Caco-2 (cell line): ENCODE results near the gene IRF7. TPM values are rescaled to one million over a fixed set of nuclear protein-coding genes. Genes with fewer than 3 reads are reported as not detected.

Experiments used
- BruUV-seq: library from RNA; stranded (reverse); fragments of 400-500 nt; replicated peaks from 2 replicates; lab custom pipeline; 2021; lab: Mats Ljungman, UMichigan
- CTCF ChIA-PET: fragments of 300-600 bp; sonication (Branson Sonifier 250); formaldehyde crosslinking; loops from one replicate; lab custom pipeline; 2022; ENCODE audit warnings: antibody characterized with exemption; lab: Charles Lee
- POLR2A ChIA-PET: fragments of 300-600 bp; sonication (Branson Sonifier 250); formaldehyde crosslinking; loops from one replicate; lab custom pipeline; 2022; ENCODE audit warnings: antibody characterized with exemption; lab: Charles Lee
- DNase-seq, 2 experiments: peaks; one replicate each; pipeline versions ENCODE4 v3.0.0 to v3.0.0-alpha.2; 2020 to 2022
- H3K27me3 ChIP-seq: replicated peaks from 2 replicates; pipeline ENCODE4 v1.6.0; 2011; ENCODE audit warnings: low read length; ENCODE audit not compliant: control insufficient read depth, insufficient read depth
- H3K36me3 ChIP-seq: 2 replicates; pipeline ENCODE4 v1.5.1; 2011; ENCODE audit warnings: low read length; ENCODE audit not compliant: control insufficient read depth, insufficient read depth
- H3K4me1 ChIP-seq: fragments of 250-450 bp; sonication (Bioruptor Pico); 2 replicates; pipeline ENCODE4 v1.5.1; 2020; ENCODE audit warnings: mild to moderate bottlenecking
- H3K4me3 ChIP-seq: 2 replicates; pipeline ENCODE4 v1.5.1; 2011; ENCODE audit warnings: low read depth, mild to moderate bottlenecking, control low read depth, low read length
- H3K9me3 ChIP-seq: fragments of 250-450 bp; sonication (Bioruptor Pico); 2 replicates; pipeline ENCODE4 v1.5.1; 2020; ENCODE audit warnings: mild to moderate bottlenecking, moderate library complexity
- H3K27ac Mint-ChIP-seq: one replicate; pipeline ENCODE4 v1.8.0; 2022; ENCODE audit warnings: mixed read lengths; ENCODE audit not compliant: unreplicated experiment
- H3K27me3 Mint-ChIP-seq: one replicate; pipeline ENCODE4 v1.8.0; 2022; ENCODE audit warnings: mixed read lengths; ENCODE audit not compliant: insufficient read depth, unreplicated experiment
- H3K36me3 Mint-ChIP-seq: one replicate; pipeline ENCODE4 v1.8.0; 2022; ENCODE audit warnings: mild to moderate bottlenecking, mixed read lengths; ENCODE audit not compliant: insufficient read depth, unreplicated experiment
- H3K4me1 Mint-ChIP-seq: one replicate; pipeline ENCODE4 v1.8.0; 2022; ENCODE audit warnings: low read depth, mixed read lengths; ENCODE audit not compliant: unreplicated experiment
- H3K4me3 Mint-ChIP-seq: one replicate; pipeline ENCODE4 v1.8.0; 2022; ENCODE audit warnings: mild to moderate bottlenecking, moderate library complexity, mixed read lengths; ENCODE audit not compliant: unreplicated experiment
- H3K9me3 Mint-ChIP-seq: one replicate; pipeline ENCODE4 v1.8.0; 2022; ENCODE audit warnings: mixed read lengths; ENCODE audit not compliant: unreplicated experiment
- intact Hi-C: fragments of 100-400 bp; cut with micrococcal nuclease; formaldehyde crosslinking; loops from one replicate; pipeline ENCODE4 v1.10.0; 2022; ENCODE audit not compliant: unreplicated experiment
- total RNA-seq: library from RNA; stranded (reverse); gene quantifications from 2 replicates; pipeline ENCODE4 v1.2.3, GENCODE V29; 2022
- TF ChIP-seq, protein P1 (sequence below), 2 experiments: fragments of 200-600 bp in 1 of 2; IDR thresholded peaks; 1 replicate in 1 of 2; 2 replicates in 1 of 2; pipeline versions ENCODE4 v1.5.1 to v1.8.0; 2011 to 2022; ENCODE audit warnings: antibody characterized with exemption in 1 of 2, control low read depth in 1 of 2, inconsistent platforms in 1 of 2, low read depth in 1 of 2, low read length in 1 of 2, mild to moderate bottlenecking in 1 of 2, moderate library complexity in 1 of 2; ENCODE audit not compliant: insufficient read depth in 1 of 2, severe bottlenecking in 1 of 2, unreplicated experiment in 1 of 2

Gene IRF7
- total RNA-seq, 1 experiment from 2014 or later = 27.2 TPM

DNA sequence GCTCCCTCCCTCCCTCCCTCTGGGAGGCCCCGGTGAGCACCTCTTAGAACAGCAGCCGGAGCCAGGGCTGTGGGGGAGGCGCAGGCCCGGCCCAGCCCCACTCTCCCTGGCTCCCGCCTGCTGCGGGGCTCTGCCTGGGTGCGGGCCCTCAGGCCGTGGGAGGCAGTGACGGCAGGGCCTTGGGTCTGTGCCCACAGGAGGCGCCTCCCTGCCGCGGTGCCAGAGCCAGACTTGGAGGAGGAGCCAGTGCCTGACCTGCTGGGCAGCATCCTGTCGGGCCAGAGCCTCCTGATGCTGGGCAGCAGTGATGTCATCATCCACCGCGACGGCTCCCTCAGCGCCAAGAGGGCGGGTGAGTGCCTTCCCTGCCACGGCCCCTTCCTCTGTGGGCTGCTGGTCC is 9.5 kb downstream of the IRF7 start:
- no peaks in the 10 kb centered on the region for H3K27me3 ChIP-seq
- CTCF ChIA-PET = no interaction called here
- peaks cover 92% of the 10 kb centered on the region for H3K36me3 Mint-ChIP-seq
- no peak overlapping the region for H3K27ac Mint-ChIP-seq
- H3K4me3 Mint-ChIP-seq = no peak overlapping the region
- H3K27me3 Mint-ChIP-seq = no peaks in the 10 kb centered on the region
- no peaks in the 10 kb centered on the region for H3K9me3 Mint-ChIP-seq
- POLR2A ChIA-PET = no interaction called here
- H3K4me3 ChIP-seq = no peak overlapping the region
- BruUV-seq = no TSS peak
- no peak for DNase-seq
- H3K4me1 Mint-ChIP-seq = no peaks in the 10 kb centered on the region
- intact Hi-C loops = no loop called here
- no peaks in the 10 kb centered on the region for H3K9me3 ChIP-seq
- peaks cover 16% of the 10 kb centered on the region for H3K36me3 ChIP-seq
- H3K4me1 ChIP-seq = no peaks in the 10 kb centered on the region
- TF ChIP-seq, protein P1, sequence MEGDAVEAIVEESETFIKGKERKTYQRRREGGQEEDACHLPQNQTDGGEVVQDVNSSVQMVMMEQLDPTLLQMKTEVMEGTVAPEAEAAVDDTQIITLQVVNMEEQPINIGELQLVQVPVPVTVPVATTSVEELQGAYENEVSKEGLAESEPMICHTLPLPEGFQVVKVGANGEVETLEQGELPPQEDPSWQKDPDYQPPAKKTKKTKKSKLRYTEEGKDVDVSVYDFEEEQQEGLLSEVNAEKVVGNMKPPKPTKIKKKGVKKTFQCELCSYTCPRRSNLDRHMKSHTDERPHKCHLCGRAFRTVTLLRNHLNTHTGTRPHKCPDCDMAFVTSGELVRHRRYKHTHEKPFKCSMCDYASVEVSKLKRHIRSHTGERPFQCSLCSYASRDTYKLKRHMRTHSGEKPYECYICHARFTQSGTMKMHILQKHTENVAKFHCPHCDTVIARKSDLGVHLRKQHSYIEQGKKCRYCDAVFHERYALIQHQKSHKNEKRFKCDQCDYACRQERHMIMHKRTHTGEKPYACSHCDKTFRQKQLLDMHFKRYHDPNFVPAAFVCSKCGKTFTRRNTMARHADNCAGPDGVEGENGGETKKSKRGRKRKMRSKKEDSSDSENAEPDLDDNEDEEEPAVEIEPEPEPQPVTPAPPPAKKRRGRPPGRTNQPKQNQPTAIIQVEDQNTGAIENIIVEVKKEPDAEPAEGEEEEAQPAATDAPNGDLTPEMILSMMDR (IDR thresholded peaks at IDR 0.05; ENCODE audit: insufficient read depth in 1 of 2, low read depth in 1 of 2, low read length in 1 of 2, severe bottlenecking in 1 of 2, unreplicated experiment in 1 of 2) = no peak

DNA sequence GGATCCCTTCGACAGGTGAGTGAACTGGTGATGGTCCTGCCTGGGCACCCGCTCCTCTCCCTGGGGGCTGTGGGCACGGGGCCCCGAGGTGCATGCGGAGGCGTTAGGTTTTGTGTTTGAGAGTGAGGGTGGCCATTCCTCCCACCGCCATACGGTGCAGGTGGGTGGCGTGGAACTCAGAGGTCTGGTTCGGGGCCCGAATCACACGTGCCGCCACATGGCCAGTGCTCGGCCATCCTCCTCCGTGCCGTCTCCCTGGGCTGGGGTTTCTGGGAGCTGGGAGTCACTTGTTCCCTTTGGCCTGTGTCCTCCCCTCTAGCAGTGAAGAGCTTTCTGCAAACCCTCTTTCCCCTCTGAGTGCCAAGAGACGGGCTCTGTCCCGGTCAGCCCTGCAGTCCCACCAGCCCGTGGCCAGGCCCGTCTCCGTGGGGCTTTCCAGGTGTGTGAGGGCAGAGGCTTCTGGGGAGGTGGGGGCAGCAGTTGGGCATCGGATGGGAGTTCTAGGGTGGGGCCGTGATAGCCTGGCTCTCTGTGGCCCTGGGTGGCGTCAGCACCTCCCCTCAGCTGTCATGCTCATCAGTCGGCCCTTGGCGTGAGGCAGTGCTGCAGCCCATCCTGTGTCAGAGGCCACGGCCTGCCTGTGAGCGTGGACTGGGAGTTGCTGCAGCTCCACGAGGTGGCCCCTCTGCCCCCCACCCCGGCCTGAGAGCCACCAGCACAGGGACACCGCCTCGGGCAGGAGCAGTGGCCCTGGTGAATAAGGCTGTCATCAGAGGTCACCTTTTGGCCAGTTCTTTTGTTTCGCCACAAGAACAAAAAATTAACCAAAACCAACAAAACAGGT is 10.2 kb downstream of the IRF7 start:
- Histone ChIP-seq H3K4me3 (no peak overlapping the region), H3K4me1 (no peaks in the 10 kb centered on the region), H3K27me3 (no peaks in the 10 kb centered on the region), H3K36me3 (peaks cover 13% of the 10 kb centered on the region), H3K9me3 (no peaks in the 10 kb centered on the region)
- intact Hi-C loops = no loop called here
- DNase-seq = no peak
- peaks cover 91% of the 10 kb centered on the region for H3K36me3 Mint-ChIP-seq
- POLR2A ChIA-PET = no interaction called here
- CTCF ChIA-PET = no interaction called here
- TF ChIP-seq, protein P1 (IDR thresholded peaks at IDR 0.05; ENCODE audit: insufficient read depth in 1 of 2, low read depth in 1 of 2, low read length in 1 of 2, severe bottlenecking in 1 of 2, unreplicated experiment in 1 of 2) = no peak
- no peak overlapping the region for H3K4me3 Mint-ChIP-seq
- H3K9me3 Mint-ChIP-seq = no peaks in the 10 kb centered on the region
- BruUV-seq = no TSS peak
- H3K4me1 Mint-ChIP-seq = no peaks in the 10 kb centered on the region
- H3K27me3 Mint-ChIP-seq = no peaks in the 10 kb centered on the region
- H3K27ac Mint-ChIP-seq = no peak overlapping the region

DNA sequence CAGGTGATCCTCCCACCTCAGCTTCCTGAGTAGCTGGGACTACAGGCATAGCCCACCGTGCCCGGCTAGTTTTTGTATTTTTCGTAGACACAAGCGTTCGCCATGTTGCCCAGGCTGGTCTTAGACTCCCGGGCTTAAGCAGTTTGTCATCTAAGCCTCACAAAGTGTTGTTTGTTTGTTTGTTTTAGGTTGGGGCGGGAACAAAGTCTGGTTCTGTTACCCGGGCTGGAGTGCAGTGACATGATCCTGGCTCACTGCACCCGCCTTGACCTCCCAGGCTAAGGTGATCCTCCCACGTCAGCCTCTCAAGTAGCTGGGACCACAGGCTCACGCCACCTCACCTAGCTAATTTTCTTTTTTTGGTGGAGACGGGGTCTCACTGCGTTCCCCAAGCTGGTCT is 12.6 kb downstream of the IRF7 start:
- Mint-ChIP-seq H3K36me3 (peaks cover 92% of the 10 kb centered on the region), H3K4me1 (no peaks in the 10 kb centered on the region), H3K27me3 (no peaks in the 10 kb centered on the region), H3K27ac (no peak overlapping the region), H3K4me3 (no peak overlapping the region), H3K9me3 (no peaks in the 10 kb centered on the region)
- no TSS peak for BruUV-seq
- H3K4me3 ChIP-seq = no peak overlapping the region
- no peaks in the 10 kb centered on the region for H3K27me3 ChIP-seq
- no peaks in the 10 kb centered on the region for H3K9me3 ChIP-seq
- DNase-seq = no peak
- CTCF ChIA-PET = interaction anchor here (0.7 kb wide), 1 partner anchor 49 kb away, joined by 4 read pairs; no protein-coding TSS in a partner anchor
- POLR2A ChIA-PET = no interaction called here
- H3K36me3 ChIP-seq = peaks cover 10% of the 10 kb centered on the region
- TF ChIP-seq, protein P1 (IDR thresholded peaks at IDR 0.05; ENCODE audit: insufficient read depth in 1 of 2, low read depth in 1 of 2, low read length in 1 of 2, severe bottlenecking in 1 of 2, unreplicated experiment in 1 of 2) = no peak
- intact Hi-C loops = no loop called here
- H3K4me1 ChIP-seq = no peaks in the 10 kb centered on the region
